Astrocyte (in vitro differentiated cells and primary cell): ENCODE measurements around the gene DUSP8. TPM values are rescaled to one million over a fixed set of nuclear protein-coding genes. Genes with fewer than 3 reads are reported as not detected.

Experiments used
- DNase-seq: peaks from one replicate; pipeline ENCODE4 v3.0.0-alpha.2; 2010; ENCODE audit warnings: low read depth
- FAIRE-seq: peaks from 2 replicates; lab custom pipeline; 2011; peaks lifted over from hg19 to GRCh38; lab: Jason Lieb, UNC
- H2AFZ ChIP-seq: 2 replicates; pipeline ENCODE4 v1.6.0; 2012; ENCODE audit warnings: low read depth, low read length, inconsistent platforms
- H3K27ac ChIP-seq: 2 replicates; pipeline ENCODE4 v1.5.1; 2011; ENCODE audit warnings: low read depth, low read length, inconsistent platforms
- H3K27me3 ChIP-seq: 2 replicates; pipeline ENCODE4 v1.6.0; 2011; ENCODE audit warnings: low read length, inconsistent platforms; ENCODE audit not compliant: insufficient read depth
- H3K36me3 ChIP-seq: 2 replicates; pipeline ENCODE4 v1.5.1; 2011; ENCODE audit warnings: low read length, inconsistent platforms; ENCODE audit not compliant: insufficient read depth
- H3K4me1 ChIP-seq: 2 replicates; pipeline ENCODE4 v1.5.1; 2011; ENCODE audit warnings: low read length, inconsistent platforms; ENCODE audit not compliant: insufficient read depth
- H3K4me2 ChIP-seq: 2 replicates; pipeline ENCODE4 v1.6.0; 2012; ENCODE audit warnings: low read length, inconsistent platforms
- H3K4me3 ChIP-seq: 2 replicates; pipeline ENCODE4 v1.5.1; 2011; ENCODE audit warnings: low read depth, mild to moderate bottlenecking, low read length, inconsistent platforms; ENCODE audit not compliant: insufficient read depth
- H3K79me2 ChIP-seq: 2 replicates; pipeline ENCODE4 v1.6.0; 2012; ENCODE audit warnings: mild to moderate bottlenecking, low read length, inconsistent platforms; ENCODE audit not compliant: insufficient read depth
- H3K9ac ChIP-seq: 2 replicates; pipeline ENCODE4 v1.6.0; 2012; ENCODE audit warnings: mild to moderate bottlenecking, low read length, inconsistent platforms
- H3K9me3 ChIP-seq: 2 replicates; pipeline ENCODE4 v1.5.1; 2012; ENCODE audit warnings: low read depth, mild to moderate bottlenecking, low read length, inconsistent platforms; ENCODE audit not compliant: insufficient read depth
- H4K20me1 ChIP-seq: 2 replicates; pipeline ENCODE4 v1.6.0; 2012; ENCODE audit warnings: low read length, inconsistent platforms; ENCODE audit not compliant: insufficient read depth
- H3K27ac Mint-ChIP-seq: one replicate; pipeline ENCODE4 v1.8.0; 2021; ENCODE audit warnings: mild to moderate bottlenecking, mixed read lengths; ENCODE audit not compliant: unreplicated experiment
- H3K27me3 Mint-ChIP-seq: one replicate; pipeline ENCODE4 v1.8.0; 2021; ENCODE audit warnings: low read depth, mixed read lengths; ENCODE audit not compliant: unreplicated experiment
- H3K36me3 Mint-ChIP-seq: one replicate; pipeline ENCODE4 v1.8.0; 2021; ENCODE audit warnings: low read depth, mixed read lengths; ENCODE audit not compliant: unreplicated experiment
- H3K4me1 Mint-ChIP-seq: one replicate; pipeline ENCODE4 v1.8.0; 2021; ENCODE audit warnings: low read depth, mixed read lengths; ENCODE audit not compliant: unreplicated experiment
- H3K4me3 Mint-ChIP-seq: one replicate; pipeline ENCODE4 v1.8.0; 2021; ENCODE audit warnings: mild to moderate bottlenecking, moderate library complexity, mixed read lengths; ENCODE audit not compliant: unreplicated experiment
- H3K9me3 Mint-ChIP-seq: one replicate; pipeline ENCODE4 v1.8.0; 2021; ENCODE audit warnings: mild to moderate bottlenecking, mixed read lengths; ENCODE audit not compliant: unreplicated experiment
- EZH2 ChIP-seq: IDR thresholded peaks from 2 replicates; pipeline ENCODE4 v1.6.1; 2012; ENCODE audit warnings: mild to moderate bottlenecking, low read length, inconsistent platforms; ENCODE audit not compliant: insufficient read depth
- total RNA-seq: library from RNA; stranded (reverse); gene quantifications from 2 replicates; pipeline ENCODE4 v1.2.1, GENCODE V29; 2021
- TF ChIP-seq, protein P1 (sequence below): IDR thresholded peaks from 2 replicates; pipeline ENCODE4 v1.5.1; 2011; ENCODE audit warnings: low read depth, mild to moderate bottlenecking, inconsistent platforms, low read length, moderate library complexity; ENCODE audit not compliant: insufficient read depth

DUSP8 gene
- total RNA-seq, 1 donor from 2014 or later = 14.8 TPM

DNA sequence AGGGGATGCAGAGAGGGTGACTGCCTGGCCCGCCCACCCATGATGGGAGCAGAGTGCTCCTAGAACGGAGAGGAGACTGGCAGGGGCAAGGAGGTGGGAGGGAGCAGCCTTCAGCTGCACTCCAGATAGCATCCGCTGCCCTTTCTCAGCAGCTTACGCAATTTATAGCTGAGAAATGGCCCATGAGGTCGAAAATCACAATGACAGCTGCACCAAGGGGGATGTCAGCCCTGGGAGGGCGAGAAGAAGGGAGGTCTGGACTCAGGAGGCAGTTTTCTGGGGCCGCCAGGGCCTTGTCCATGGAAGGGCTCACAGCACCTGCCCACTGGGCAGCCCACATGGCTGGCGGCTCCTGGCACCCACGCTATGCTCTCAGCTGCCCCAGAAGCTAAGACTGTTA, 67.9 kb downstream of the DUSP8 start:
- no peak overlapping the region for H3K9ac ChIP-seq
- H3K4me1 ChIP-seq = peaks cover 4% of the 10 kb centered on the region
- no peak overlapping the region for H3K4me2 ChIP-seq
- H3K79me2 ChIP-seq = peaks cover 81% of the 10 kb centered on the region
- peaks cover 98% of the 10 kb centered on the region for H4K20me1 ChIP-seq
- H3K27ac Mint-ChIP-seq = no peak overlapping the region
- H3K4me1 Mint-ChIP-seq = peaks cover 9% of the 10 kb centered on the region
- peaks cover 1% of the 10 kb centered on the region for H3K27me3 Mint-ChIP-seq
- H3K9me3 ChIP-seq = no peaks in the 10 kb centered on the region
- FAIRE-seq (no peak), DNase-seq (no peak)
- no peaks in the 10 kb centered on the region for H3K9me3 Mint-ChIP-seq
- no peaks in the 10 kb centered on the region for H3K36me3 ChIP-seq
- H3K4me3 Mint-ChIP-seq = no peak overlapping the region
- TF ChIP-seq EZH2 = no peak
- TF ChIP-seq, protein P1, sequence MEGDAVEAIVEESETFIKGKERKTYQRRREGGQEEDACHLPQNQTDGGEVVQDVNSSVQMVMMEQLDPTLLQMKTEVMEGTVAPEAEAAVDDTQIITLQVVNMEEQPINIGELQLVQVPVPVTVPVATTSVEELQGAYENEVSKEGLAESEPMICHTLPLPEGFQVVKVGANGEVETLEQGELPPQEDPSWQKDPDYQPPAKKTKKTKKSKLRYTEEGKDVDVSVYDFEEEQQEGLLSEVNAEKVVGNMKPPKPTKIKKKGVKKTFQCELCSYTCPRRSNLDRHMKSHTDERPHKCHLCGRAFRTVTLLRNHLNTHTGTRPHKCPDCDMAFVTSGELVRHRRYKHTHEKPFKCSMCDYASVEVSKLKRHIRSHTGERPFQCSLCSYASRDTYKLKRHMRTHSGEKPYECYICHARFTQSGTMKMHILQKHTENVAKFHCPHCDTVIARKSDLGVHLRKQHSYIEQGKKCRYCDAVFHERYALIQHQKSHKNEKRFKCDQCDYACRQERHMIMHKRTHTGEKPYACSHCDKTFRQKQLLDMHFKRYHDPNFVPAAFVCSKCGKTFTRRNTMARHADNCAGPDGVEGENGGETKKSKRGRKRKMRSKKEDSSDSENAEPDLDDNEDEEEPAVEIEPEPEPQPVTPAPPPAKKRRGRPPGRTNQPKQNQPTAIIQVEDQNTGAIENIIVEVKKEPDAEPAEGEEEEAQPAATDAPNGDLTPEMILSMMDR = no peak
- H3K27me3 ChIP-seq = no peaks in the 10 kb centered on the region
- no peak overlapping the region for H3K27ac ChIP-seq
- peaks cover 12% of the 10 kb centered on the region for H3K36me3 Mint-ChIP-seq
- H2AFZ ChIP-seq = no peak overlapping the region
- H3K4me3 ChIP-seq = no peak overlapping the region

Other genes starting within 250 kb of the DUSP8 start
- 3.9 and 7.1 TPM in 2 replicates for gene BRSK2, start 182.3 kb downstream of the DUSP8 start, total RNA-seq
- 26.4 and 28.9 TPM in 2 replicates for gene MOB2, start 85.5 kb downstream of the DUSP8 start, total RNA-seq
- not detected in 2 replicates for gene KRTAP5-1, start 13.0 kb upstream of the DUSP8 start, total RNA-seq
- gene KRTAP5-2, start 26.0 kb upstream of the DUSP8 start, total RNA-seq = not detected in 2 replicates
- gene KRTAP5-3, start 36.2 kb upstream of the DUSP8 start, total RNA-seq = not detected in 2 replicates
- gene KRTAP5-4, start 49.9 kb upstream of the DUSP8 start, total RNA-seq = not detected in 2 replicates
- not detected in 2 replicates for gene KRTAP5-5, start 57.5 kb upstream of the DUSP8 start, total RNA-seq
- gene KRTAP5-6, start 124.9 kb upstream of the DUSP8 start, total RNA-seq = not detected in 2 replicates
- gene IFITM10, start 178.3 kb upstream of the DUSP8 start, total RNA-seq = 2.0 and 5.1 TPM in 2 replicates
- 290 and 340 TPM in 2 replicates for gene CTSD, start 191.7 kb upstream of the DUSP8 start, total RNA-seq